ENCODE measurements around the gene GRHL3.

DNA sequence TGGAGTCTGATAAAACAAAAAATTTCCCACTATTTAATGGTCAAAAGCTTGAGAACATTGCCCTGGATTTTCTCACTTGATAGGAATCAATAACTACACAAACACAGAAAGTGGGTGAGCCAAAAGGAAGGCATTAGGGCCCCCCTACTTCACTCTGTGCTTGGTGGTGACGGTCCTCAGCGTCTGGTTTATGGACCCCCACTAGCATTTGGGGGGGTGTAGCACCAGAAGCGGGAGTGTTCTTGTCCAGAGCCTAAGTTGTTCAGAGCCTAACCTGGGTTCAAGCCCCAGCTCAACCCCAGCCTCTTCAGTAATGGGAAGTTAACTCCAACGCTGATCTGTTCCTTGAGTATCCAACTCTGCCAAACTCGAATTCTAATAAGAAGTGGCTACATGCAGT lies 61.4 kb downstream of the GRHL3 start:
- no peak for TF ChIP-seq CTCF (IDR thresholded peaks at IDR 0.05)
- TF ChIP-seq POLR2A (IDR thresholded peaks at IDR 0.05): no peak
